GM21528 (cell line): ENCODE results near the gene ELL2.
A peak's percentile ranks its signal among the peaks of the same experiment; 100 is the strongest.
"Not testable (repeated sequence)": the region's sequence is repeated elsewhere in the genome, so short reads cannot be mapped to it uniquely, and the experiment has no call there.

ENCODE experiments used
- ATAC-seq: cut with Tn5 transposase; IDR thresholded peaks from one replicate; pipeline ENCODE4 v1.9.1; 2021; ENCODE audit warnings: mild to moderate bottlenecking, moderate library complexity; ENCODE audit not compliant: unreplicated experiment, low FRiP score

ELL2 gene

GRCh38 chr5:95866435-95867040 lies 95.1 kb downstream of the ELL2 start:
- ATAC-seq: no peak

GRCh38 chr5:95864944-95865504 lies 96.6 kb downstream of the ELL2 start:
- no peak for ATAC-seq

- ATAC-seq: no peak
Measured at GRCh38 chr5:95864456-95864855, 97.2 kb downstream of the ELL2 start.

- ATAC-seq: no peak
Measured at GRCh38 chr5:95863383-95863757, 98.3 kb downstream of the ELL2 start.

GRCh38 chr5:95862671-95863382 lies 98.8 kb downstream of the ELL2 start:
- ATAC-seq: no peak

GRCh38 chr5:95861864-95862561 lies 99.6 kb downstream of the ELL2 start:
- ATAC-seq: no peak

- ATAC-seq: no peak
Measured at GRCh38 chr5:95861221-95861863, 100.3 kb downstream of the ELL2 start.

GRCh38 chr5:95859661-95860060 lies 102.0 kb downstream of the ELL2 start:
- no peak for ATAC-seq

GRCh38 chr5:95858661-95859595 lies 102.7 kb downstream of the ELL2 start:
- ATAC-seq: peak; percentile 95

GRCh38 chr5:95858023-95858461 lies 103.6 kb downstream of the ELL2 start:
- no peak for ATAC-seq

- ATAC-seq: no peak
Measured at GRCh38 chr5:95857185-95857945, 104.3 kb downstream of the ELL2 start.

- no peak for ATAC-seq
Measured at GRCh38 chr5:95856501-95856981, 105.1 kb downstream of the ELL2 start.

GRCh38 chr5:95853490-95853889 lies 108.2 kb downstream of the ELL2 start:
- ATAC-seq: no peak

- ATAC-seq: no peak
Measured at GRCh38 chr5:95852567-95852966, 109.1 kb downstream of the ELL2 start.

- not testable (repeated sequence) for ATAC-seq
Measured at GRCh38 chr5:95851141-95851540, 110.5 kb downstream of the ELL2 start.

- ATAC-seq: no peak
Measured at GRCh38 chr5:95850391-95850894, 111.2 kb downstream of the ELL2 start.

- no peak for ATAC-seq
Measured at GRCh38 chr5:95848701-95849100, 113.0 kb downstream of the ELL2 start.

- ATAC-seq: no peak
Measured at GRCh38 chr5:95847261-95847592, 114.4 kb downstream of the ELL2 start.
